VCaP (cell line): ENCODE measurements around the gene WAC.
"Not testable (repeated sequence)": the region's sequence is repeated elsewhere in the genome, so short reads cannot be mapped to it uniquely, and the experiment has no call there.

Experiments used
- H3K27ac ChIP-seq: fragments of 450-650 bp; 2 replicates; pipeline ENCODE4 v1.5.1; 2017
- TF ChIP-seq, protein P1 (sequence below): fragments of 450-650 bp; conservative IDR thresholded peaks from 2 replicates; pipeline ENCODE4 v1.5.1; 2017; ENCODE audit warnings: mild to moderate bottlenecking, moderate library complexity

Gene WAC, protein sequence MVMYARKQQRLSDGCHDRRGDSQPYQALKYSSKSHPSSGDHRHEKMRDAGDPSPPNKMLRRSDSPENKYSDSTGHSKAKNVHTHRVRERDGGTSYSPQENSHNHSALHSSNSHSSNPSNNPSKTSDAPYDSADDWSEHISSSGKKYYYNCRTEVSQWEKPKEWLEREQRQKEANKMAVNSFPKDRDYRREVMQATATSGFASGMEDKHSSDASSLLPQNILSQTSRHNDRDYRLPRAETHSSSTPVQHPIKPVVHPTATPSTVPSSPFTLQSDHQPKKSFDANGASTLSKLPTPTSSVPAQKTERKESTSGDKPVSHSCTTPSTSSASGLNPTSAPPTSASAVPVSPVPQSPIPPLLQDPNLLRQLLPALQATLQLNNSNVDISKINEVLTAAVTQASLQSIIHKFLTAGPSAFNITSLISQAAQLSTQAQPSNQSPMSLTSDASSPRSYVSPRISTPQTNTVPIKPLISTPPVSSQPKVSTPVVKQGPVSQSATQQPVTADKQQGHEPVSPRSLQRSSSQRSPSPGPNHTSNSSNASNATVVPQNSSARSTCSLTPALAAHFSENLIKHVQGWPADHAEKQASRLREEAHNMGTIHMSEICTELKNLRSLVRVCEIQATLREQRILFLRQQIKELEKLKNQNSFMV

DNA sequence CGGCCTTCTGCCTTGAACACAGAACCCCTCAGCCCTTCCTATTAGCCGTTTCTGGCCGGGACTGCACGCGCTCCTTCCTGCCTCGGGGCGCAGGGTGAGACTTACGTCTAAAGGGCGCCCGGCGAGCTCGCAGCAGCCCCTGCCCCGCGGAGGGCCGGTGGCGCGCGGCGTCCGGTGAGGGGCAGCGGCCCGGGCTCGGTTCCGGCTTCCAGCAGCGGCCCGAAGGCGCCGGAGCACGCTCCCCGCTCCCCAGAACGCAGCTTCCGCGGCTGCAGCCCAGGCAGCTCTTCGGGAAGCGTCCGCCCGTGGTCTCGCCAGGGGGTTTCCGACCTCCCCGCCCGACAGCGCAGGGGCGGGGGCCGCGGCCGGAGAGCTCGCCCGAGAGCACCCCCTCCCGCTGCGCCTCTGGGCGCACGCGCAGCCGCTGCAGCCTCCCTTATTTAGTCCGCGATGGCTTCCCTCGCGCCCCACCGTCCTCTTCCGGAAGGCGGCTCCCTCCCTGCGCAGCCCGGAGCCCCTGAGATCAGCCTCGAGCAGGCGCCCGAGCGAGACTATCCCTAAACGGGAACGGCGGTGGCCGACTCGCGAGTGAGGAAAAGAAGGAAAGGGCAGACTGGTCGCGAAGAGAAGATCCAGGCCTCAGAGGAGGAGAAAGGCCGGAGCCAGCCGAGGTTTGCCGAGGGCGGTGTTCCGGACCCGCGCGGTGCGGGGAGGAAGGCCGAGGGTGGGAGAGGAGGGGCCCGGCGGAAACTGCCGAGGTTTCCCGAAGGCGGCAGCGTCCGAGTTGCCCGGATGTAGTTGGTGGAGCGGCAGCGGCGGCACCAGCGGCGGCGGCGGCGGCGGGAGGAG lies at the start of gene WAC:
TSS of gene WAC (plus strand) at position 782 of the 849 bp plus-strand sequence. CDS start 462 bp downstream, outside the sequence.
- peak within 1 kb of the TSS; percentile 99 for H3K27ac ChIP-seq
- TF ChIP-seq, protein P1, sequence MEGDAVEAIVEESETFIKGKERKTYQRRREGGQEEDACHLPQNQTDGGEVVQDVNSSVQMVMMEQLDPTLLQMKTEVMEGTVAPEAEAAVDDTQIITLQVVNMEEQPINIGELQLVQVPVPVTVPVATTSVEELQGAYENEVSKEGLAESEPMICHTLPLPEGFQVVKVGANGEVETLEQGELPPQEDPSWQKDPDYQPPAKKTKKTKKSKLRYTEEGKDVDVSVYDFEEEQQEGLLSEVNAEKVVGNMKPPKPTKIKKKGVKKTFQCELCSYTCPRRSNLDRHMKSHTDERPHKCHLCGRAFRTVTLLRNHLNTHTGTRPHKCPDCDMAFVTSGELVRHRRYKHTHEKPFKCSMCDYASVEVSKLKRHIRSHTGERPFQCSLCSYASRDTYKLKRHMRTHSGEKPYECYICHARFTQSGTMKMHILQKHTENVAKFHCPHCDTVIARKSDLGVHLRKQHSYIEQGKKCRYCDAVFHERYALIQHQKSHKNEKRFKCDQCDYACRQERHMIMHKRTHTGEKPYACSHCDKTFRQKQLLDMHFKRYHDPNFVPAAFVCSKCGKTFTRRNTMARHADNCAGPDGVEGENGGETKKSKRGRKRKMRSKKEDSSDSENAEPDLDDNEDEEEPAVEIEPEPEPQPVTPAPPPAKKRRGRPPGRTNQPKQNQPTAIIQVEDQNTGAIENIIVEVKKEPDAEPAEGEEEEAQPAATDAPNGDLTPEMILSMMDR: 0 out of 2 replicates have a peak, but pooled peaks have one; percentile 6

DNA sequence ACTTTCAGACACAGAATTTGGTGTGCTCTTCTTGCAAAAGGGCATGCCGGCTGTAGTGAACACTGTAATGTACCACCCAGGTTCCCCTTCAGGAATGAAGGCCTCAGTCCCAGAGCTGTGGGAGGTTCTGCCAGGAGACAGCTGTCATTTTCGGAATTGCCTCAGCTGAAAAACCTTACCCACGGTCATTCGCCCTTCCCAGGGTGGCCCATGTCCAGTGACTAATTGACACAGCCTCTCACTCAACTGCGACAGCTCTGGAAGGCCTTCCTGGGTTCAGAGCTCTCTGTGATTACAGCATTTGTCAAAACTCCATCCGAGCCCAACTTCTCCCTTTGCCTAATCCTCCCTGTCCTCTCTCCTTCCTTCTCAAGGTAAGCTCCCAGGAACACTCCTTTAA lies 43.7 kb upstream of the WAC start:
- no peak overlapping the region for H3K27ac ChIP-seq
- TF ChIP-seq, protein P1: no peak

DNA sequence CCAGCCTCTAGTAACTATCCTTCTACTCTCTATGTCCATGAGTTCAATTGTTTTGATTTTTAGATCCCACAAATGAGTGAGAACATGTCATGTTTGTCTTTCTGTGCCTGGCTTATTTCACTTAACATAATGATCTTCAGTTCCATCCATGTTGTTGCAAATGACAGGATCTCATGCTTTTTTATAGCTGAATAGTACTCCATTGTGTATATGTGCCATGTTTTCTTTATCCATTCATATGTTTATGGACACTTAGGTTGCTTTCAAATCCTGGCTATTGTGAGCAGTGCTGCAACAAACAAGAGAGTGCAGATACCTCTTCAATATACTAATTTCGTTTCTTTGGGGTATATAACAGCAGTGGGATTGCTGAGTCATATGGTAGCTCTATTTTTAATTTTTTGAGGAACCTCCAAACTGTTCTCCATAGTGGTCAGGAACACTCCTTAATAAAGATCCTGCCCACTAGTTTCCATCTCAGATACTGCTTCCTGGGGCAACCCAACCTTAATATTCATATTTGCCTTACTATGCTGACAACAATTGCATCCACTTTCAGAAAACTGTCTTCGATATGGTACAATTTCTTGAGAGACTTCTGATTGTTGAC lies 42.6 kb upstream of the WAC start:
- not testable (repeated sequence) for H3K27ac ChIP-seq

DNA sequence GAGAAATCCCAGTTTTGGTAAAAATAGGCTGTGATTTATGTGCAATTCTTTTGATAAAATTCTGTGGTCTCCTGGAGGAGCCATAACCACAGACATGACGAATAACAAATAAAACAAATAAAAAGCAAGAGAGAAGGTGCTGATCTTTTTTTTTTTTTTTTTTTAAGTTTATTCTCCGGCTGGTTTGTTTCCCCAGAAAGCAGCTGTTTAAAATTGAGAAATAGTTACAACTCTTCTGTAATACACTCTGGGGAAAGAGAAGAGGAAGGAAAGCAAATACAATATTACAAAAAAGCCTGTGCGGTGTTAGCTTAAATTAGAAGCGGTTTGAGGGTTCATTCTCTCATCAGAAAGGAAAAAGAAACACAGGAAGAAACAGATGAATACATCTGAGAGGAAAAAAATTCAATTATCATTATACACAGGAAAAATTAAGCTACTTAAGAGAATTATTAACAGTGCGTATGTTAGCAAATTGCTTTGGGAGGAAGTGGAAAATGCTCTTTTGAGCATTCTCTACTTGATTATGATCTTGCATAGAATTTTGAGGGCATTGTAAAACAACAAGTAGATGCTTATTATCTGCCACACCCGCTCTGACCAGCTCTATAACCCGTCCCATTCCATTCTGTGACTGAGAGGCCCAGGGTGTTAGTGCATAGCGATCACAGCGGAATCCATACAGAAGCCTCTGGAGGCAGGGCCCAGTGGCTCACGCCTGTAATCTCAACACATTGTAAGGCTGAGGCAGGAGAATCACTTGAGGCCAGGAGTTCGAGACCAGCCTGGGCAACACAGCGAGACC lies 40.6 kb upstream of the WAC start:
- no peak overlapping the region for H3K27ac ChIP-seq
- TF ChIP-seq, protein P1: no peak

DNA sequence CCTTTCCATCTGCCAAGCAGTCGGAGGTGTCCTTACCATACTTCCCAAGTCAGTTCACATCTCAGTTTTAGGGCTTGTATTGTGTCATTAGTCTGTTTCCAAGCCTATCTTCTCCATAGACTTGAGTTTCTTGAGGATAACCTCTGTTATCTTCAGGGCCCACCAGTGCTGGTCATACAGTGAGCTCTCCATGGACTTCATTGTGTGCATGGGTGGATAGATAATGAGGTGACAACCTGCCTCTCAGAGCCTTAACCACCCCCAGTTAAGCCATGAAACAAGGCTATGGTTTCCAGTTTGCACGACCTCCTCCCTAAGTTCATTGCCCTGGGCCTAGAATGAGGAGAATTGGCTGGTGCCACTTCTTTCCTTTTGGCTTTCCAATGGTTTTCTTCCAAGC lies 38.5 kb upstream of the WAC start:
- TF ChIP-seq, protein P1: no peak
- H3K27ac ChIP-seq: peak overlapping the region; percentile 63; the same call in 1 of the 2 replicates

DNA sequence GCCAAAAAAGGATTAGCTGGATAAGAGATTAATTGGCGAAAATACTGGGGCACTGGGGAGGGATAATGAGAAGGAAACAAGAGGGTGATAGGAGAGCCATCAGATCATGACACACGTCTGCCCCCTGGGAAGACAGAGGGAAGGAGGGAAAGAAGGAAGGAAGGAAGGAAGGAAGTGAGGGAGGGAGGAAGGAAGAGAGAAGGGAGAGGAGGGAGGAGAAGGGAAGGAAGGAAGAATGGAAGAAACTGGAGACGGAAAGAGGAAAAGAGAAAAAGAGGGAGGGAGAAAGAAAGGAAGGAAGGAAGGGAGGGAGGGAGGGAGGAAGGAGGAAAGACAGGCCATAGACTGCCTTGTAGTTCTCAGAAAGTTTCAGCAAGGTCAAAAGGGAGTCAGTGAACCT lies 37.8 kb upstream of the WAC start:
- TF ChIP-seq, protein P1: no peak
- H3K27ac ChIP-seq: peak overlapping the region; percentile 63

DNA sequence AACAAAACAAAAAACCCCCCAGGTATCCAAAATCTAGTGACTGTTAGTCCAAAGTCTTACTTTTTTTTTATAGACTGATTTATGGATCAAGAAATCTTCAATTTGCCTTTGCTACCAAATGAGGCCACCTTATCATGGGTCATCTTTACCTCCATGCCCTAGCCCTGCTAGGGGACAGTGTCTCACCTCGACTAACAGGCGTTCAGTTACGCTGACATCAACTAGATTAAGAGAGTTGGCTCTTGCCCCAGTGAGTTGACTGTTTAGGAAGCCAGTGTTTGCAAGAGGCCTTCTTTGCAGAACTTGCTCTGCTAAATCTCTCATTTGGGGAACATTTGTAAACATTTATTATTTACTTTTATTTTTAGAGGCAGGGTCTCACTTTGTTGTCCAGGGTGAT lies 36.9 kb upstream of the WAC start:
- peak overlapping the region; percentile 63 for H3K27ac ChIP-seq
- TF ChIP-seq, protein P1: no peak
